ENCODE measurements around the gene IKZF3.

DNA sequence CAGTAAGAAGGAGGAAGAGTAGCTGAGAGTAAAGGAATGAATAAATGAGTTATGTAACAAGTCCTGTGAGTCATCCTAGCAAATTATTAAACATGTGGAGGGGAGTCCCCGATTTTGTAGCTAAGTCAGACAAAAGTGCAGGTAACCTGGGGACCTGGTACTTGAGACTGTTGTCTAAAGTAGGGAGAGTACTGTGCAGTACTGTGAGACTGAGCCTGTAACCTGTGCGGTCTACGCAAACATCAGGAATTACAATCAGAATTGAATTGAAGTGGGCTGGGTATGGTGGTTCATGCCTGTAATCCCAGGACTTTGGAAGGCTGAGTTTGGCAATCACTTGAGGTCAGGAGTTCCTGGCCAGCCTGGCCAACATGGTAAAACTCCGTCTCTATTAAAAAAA is 35.7 kb downstream of the IKZF3 start:
- TF ChIP-seq CTCF (optimal IDR thresholded peaks at IDR 0.05 in 1 of 3, IDR thresholded peaks at IDR 0.05 in 1 of 3, conservative IDR thresholded peaks at IDR 0.05 in 1 of 3; ENCODE audit: extremely low read depth in 1 of 3, insufficient read depth in 2 of 3, low read length in 3 of 3) (no peak), EZH2 (IDR thresholded peaks at IDR 0.05; ENCODE audit: low read length) (no peak)

Measured in keratinocyte (primary cell).